DOHH2 (cell line): ENCODE data around the gene C11orf91.

ENCODE experiments used
- CTCF ChIP-seq: fragments of 200-600 bp; sonication (generic); IDR thresholded peaks from one replicate; pipeline ENCODE4 v1.5.1; 2014; ENCODE audit warnings: antibody characterized with exemption, mild to moderate bottlenecking, low read depth, low read length; ENCODE audit not compliant: poor library complexity, severe bottlenecking
- EZH2phosphoT487 ChIP-seq: fragments of 200-600 bp; sonication (generic); IDR thresholded peaks from 2 replicates; pipeline ENCODE4 v1.6.1; 2017; ENCODE audit warnings: borderline replicate concordance, mild to moderate bottlenecking, antibody characterized with exemption, low read length, moderate library complexity, mixed read lengths

GRCh38 chr11:33649944-33650343 is 50.7 kb downstream of the C11orf91 start:
- no peak for TF ChIP-seq CTCF
- no peak for TF ChIP-seq EZH2phosphoT487
